HepG2 (cell line): Measurements from ENCODE around the gene XXYLT1. TPM values are rescaled to one million over a fixed set of nuclear protein-coding genes. Genes with fewer than 3 reads are reported as not detected.

ENCODE experiments used
- ATAC-seq: fragments of 200-7000 bp; cut with Tn5 transposase; 3 replicates; pipeline ENCODE4 v1.9.1; 2020; ENCODE audit warnings: mild to moderate bottlenecking, moderate library complexity
- BruUV-seq: library from RNA; stranded (reverse); fragments of 400-500 nt; replicated peaks from 2 replicates; lab custom pipeline; 2021; lab: Mats Ljungman, UMichigan
- CTCF ChIA-PET: fragments of 300-600 bp; formaldehyde crosslinking; extraction: SDS; loops from one replicate; lab custom pipeline; 2021; ENCODE audit warnings: low total read pairs, inconsistent platforms, low intra/inter-chr PET ratio; lab: Yijun Ruan, JAX
- POLR2A ChIA-PET: fragments of 350-600 bp; sonication (Branson Sonifier 250); formaldehyde crosslinking; loops from one replicate; lab custom pipeline; 2020; ENCODE audit warnings: antibody characterized with exemption, inconsistent platforms; lab: Yijun Ruan, JAX
- DNase-seq: peaks from one replicate; pipeline ENCODE4 v3.0.0-alpha.2; 2015; ENCODE audit warnings: low spot score
- FAIRE-seq: peaks from 3 replicates; lab custom pipeline; 2011; peaks lifted over from hg19 to GRCh38; lab: Jason Lieb, UNC
- H2AFZ ChIP-seq: one replicate; pipeline ENCODE4 v1.6.1; 2011; ENCODE audit warnings: low read length, inconsistent platforms
- H3K27ac ChIP-seq: fragments of 300-600 bp; 3 replicates; pipeline ENCODE4 v1.8.0; 2011; ENCODE audit warnings: mixed run types, mild to moderate bottlenecking, mixed read lengths, low read length, inconsistent platforms; ENCODE audit not compliant: insufficient read depth; ENCODE audit errors: extremely low read length
- H3K27me3 ChIP-seq, 2 experiments: fragments of 200-600 bp in 1 of 2; 2 replicates in 1 of 2; 3 replicates in 1 of 2; pipeline versions ENCODE4 v1.6.0 to v1.8.0; 2011; ENCODE audit warnings: low read length in 2 of 2, mild to moderate bottlenecking in 2 of 2, moderate library complexity in 2 of 2, inconsistent platforms in 1 of 2; ENCODE audit not compliant: insufficient read depth in 2 of 2, control insufficient read depth in 1 of 2
- H3K36me3 ChIP-seq, 2 experiments: fragments of 200-600 bp in 1 of 2; replicated peaks in 1 of 2; 2 replicates in 1 of 2; 3 replicates in 1 of 2; pipeline versions ENCODE4 v1.5.1 to v1.8.0; 2011; ENCODE audit warnings: low read length in 2 of 2, inconsistent platforms in 1 of 2; ENCODE audit not compliant: insufficient read depth in 2 of 2, control insufficient read depth in 1 of 2
- H3K4me1 ChIP-seq: 2 replicates; pipeline ENCODE4 v1.5.1; 2012; ENCODE audit warnings: low read length, inconsistent platforms; ENCODE audit not compliant: insufficient read depth
- H3K4me2 ChIP-seq: 2 replicates; pipeline ENCODE4 v1.6.0; 2011; ENCODE audit warnings: low read depth, low read length, inconsistent platforms
- H3K4me3 ChIP-seq, 3 experiments: fragments of 200-600 bp in 1 of 3; sonication (generic), shearing (Covaris generic) in 1 of 3; replicated peaks in 1 of 3; 2 replicates each; pipeline ENCODE4 v1.5.1; 2011 to 2016; ENCODE audit warnings: low read length in 3 of 3, inconsistent platforms in 2 of 3, low read depth in 2 of 3, mild to moderate bottlenecking in 2 of 3, control low read depth in 1 of 3, mixed read lengths in 1 of 3; ENCODE audit not compliant: insufficient read depth in 1 of 3
- H3K79me2 ChIP-seq: one replicate; pipeline ENCODE4 v1.6.1; 2011; ENCODE audit warnings: low read length, inconsistent platforms; ENCODE audit not compliant: insufficient read depth
- H3K9ac ChIP-seq: 2 replicates; pipeline ENCODE4 v1.6.0; 2011; ENCODE audit warnings: mild to moderate bottlenecking, low read depth, low read length, inconsistent platforms; ENCODE audit not compliant: insufficient read depth
- H3K9me3 ChIP-seq: 2 replicates; pipeline ENCODE4 v1.5.1; 2012; ENCODE audit warnings: mild to moderate bottlenecking, low read length
- H4K20me1 ChIP-seq: 2 replicates; pipeline ENCODE4 v1.6.0; 2011; ENCODE audit warnings: inconsistent platforms, mild to moderate bottlenecking, low read length, moderate library complexity; ENCODE audit not compliant: insufficient read depth
- RELA ChIP-seq: sonication (generic); formaldehyde crosslinking; IDR thresholded peaks from 2 replicates; pipeline ENCODE4 v1.4.0; 2020; ENCODE audit warnings: missing genetic modification reagents
- SALL2 ChIP-seq: sonication (generic); formaldehyde crosslinking; IDR thresholded peaks from 2 replicates; pipeline ENCODE4 v1.8.1; 2023; ENCODE audit warnings: mild to moderate bottlenecking, missing genetic modification reagents, inconsistent platforms
- ZC3H4 ChIP-seq: sonication (generic); formaldehyde crosslinking; IDR thresholded peaks from 2 replicates; pipeline ENCODE4 v1.4.0; 2020; ENCODE audit warnings: missing genetic modification reagents, borderline replicate concordance
- WGBS: methylation state at CpG from one replicate; pipeline ENCODE4 v1.1.6; 2017; ENCODE audit warnings: low lambda C conversion rate; 5-methylcytosine and 5-hydroxymethylcytosine counted together
- in situ Hi-C: cut with HindIII; loops from 2 replicates; pipeline ENCODE4 v1.10.0; 2017; ENCODE audit warnings: low pct_unique_long_range_greater_than_20kb; ENCODE audit not compliant: extremely low pct_ligation_motif_present
- intact Hi-C: fragments of 100-400 bp; cut with micrococcal nuclease; formaldehyde crosslinking; loops from one replicate; pipeline ENCODE4 v1.10.0; 2022; ENCODE audit not compliant: unreplicated experiment
- polyA plus RNA-seq, 8 experiments: library from polyadenylated mRNA; depleted of rRNA in 3 of 8; stranded (reverse) in 7 of 8; unstranded in 1 of 8; fragments of >200 nt; fragmentation: Illumina TruSeq in 4 of 8; extraction: Trizol in 4 of 8; gene quantifications; 2 replicates each; pipeline versions ENCODE4 v1.2.1 to v1.2.3, GENCODE V29; 2011 to 2016; ENCODE audit warnings: low read depth in 4 of 8, missing spikeins in 1 of 8, mixed read lengths in 1 of 8; ENCODE audit not compliant: insufficient read depth in 1 of 8
- total RNA-seq, 5 experiments: library from RNA; depleted of rRNA; stranded (reverse); fragments of >200 nt; fragmentation: Illumina TruSeq; extraction: Trizol; gene quantifications; 2 replicates each; pipeline ENCODE4 v1.2.3, GENCODE V29; 2016; ENCODE audit warnings: low read depth in 1 of 5
- TF ChIP-seq, protein P1 (sequence below): sonication (generic); formaldehyde crosslinking; IDR thresholded peaks from 2 replicates; pipeline ENCODE4 v1.5.1; 2020; ENCODE audit warnings: missing genetic modification reagents, mild to moderate bottlenecking, borderline replicate concordance

XXYLT1 gene
- total and polyA plus RNA-seq, 2 of the 13 experiments (the other 11 are each of a cell fraction or from before 2014, with no cell fraction given): 17.7 to 19.0 TPM

DNA sequence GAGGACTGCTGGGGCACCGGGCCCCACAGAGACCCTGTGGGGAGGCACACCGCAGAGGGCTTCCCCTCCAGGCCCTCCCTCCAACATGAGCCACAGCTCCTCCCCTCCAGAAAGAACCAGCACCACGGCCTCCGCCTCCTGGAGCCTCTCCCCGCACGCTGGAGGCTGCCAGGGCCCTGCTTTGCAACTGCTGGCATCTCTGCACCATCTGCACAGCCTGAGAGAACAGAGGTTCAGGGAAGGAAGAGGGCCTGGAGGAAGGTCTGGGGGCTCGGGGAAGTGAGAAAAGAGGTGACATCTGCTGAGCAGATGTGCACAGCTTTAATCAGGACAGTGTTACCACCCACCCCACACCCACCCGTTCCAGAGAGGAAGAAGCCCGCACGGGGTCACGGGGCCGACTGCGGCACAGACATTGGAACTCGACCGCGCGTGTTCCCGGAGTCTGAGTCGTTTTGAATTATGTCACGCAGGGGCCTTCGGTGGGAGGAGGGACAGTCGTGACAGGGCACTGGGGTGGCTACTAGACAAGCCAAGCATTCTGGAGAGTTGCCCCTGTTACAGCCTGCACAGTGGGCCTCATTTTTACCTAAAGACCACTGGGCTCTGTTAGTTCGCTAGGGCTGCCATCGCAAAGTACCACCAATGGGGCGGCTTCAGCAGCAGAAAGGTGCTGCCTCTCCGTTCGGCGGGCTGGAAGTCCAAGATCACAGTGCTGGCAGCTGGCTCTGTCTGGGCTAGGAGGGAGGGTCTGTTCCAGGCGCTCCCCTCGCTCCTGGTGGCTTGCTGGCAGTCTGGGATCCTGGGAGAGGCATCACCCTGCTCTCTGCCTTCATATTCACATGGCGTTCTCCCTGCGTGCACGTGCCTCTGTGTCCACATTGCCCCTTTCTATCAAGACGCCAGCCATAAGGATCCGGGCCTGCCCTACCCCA is 194.8 kb downstream of the XXYLT1 start:
- no peak for DNase-seq
- CTCF ChIA-PET: no interaction called here

More for the DNA sequence above, 194.8 kb downstream of the XXYLT1 start:
- FAIRE-seq (no peak), ATAC-seq (no peak)
- Histone ChIP-seq H3K4me1 (no peaks in the 10 kb centered on the region), H3K27ac (no peak overlapping the region), H3K9me3 (no peaks in the 10 kb centered on the region), H4K20me1 (no peaks in the 10 kb centered on the region), H3K4me2 (no peak overlapping the region), H3K4me3 (no peak overlapping the region), H3K27me3 (no peaks in the 10 kb centered on the region), H3K9ac (no peak overlapping the region), H2AFZ (no peak overlapping the region), H3K36me3 (0 out of 5 replicates have a peak, but pooled peaks cover 0 to 2% of the 10 kb centered on the region in 2 experiments), H3K79me2 (no peaks in the 10 kb centered on the region)
- POLR2A ChIA-PET: no interaction called here
- no peak for TF ChIP-seq RELA (CRISPR knock-in tag)
- TF ChIP-seq SALL2 (CRISPR knock-in tag): no peak
- TF ChIP-seq ZC3H4 (CRISPR knock-in tag): no peak
- TF ChIP-seq, protein P1, sequence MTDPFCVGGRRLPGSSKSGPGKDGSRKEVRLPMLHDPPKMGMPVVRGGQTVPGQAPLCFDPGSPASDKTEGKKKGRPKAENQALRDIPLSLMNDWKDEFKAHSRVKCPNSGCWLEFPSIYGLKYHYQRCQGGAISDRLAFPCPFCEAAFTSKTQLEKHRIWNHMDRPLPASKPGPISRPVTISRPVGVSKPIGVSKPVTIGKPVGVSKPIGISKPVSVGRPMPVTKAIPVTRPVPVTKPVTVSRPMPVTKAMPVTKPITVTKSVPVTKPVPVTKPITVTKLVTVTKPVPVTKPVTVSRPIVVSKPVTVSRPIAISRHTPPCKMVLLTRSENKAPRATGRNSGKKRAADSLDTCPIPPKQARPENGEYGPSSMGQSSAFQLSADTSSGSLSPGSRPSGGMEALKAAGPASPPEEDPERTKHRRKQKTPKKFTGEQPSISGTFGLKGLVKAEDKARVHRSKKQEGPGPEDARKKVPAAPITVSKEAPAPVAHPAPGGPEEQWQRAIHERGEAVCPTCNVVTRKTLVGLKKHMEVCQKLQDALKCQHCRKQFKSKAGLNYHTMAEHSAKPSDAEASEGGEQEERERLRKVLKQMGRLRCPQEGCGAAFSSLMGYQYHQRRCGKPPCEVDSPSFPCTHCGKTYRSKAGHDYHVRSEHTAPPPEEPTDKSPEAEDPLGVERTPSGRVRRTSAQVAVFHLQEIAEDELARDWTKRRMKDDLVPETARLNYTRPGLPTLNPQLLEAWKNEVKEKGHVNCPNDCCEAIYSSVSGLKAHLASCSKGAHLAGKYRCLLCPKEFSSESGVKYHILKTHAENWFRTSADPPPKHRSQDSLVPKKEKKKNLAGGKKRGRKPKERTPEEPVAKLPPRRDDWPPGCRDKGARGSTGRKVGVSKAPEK: no peak
- no TSS peak for BruUV-seq
- in situ Hi-C loops: no loop called here
- 96% methylated on average over 24 of the region's 35 CpGs for WGBS
- intact Hi-C loops: no loop called here
